ENCODE data around the gene COQ9.
"Not testable (repeated sequence)": the region's sequence is repeated elsewhere in the genome, so short reads cannot be mapped to it uniquely, and the experiment has no call there.

Gene COQ9
- total RNA-seq: 6.3 to 17.9 (median 14.4) reads per million in 4 donors

- peak; percentile 84 to 96 (median 90) for DNase-seq
These were observed at the start of gene COQ9, which contains the start of gene CIAPIN1 for GRCh38 chr16:57447186-57447962. TSS of gene COQ9 (plus strand) at chr16:57447479. CDS start at chr16:57447506, 27 bp downstream. TSS of gene CIAPIN1 (minus strand) at chr16:57447385. CDS start at chr16:57440928, 6,457 bp downstream.

GRCh38 chr16:57397493-57397892 is 49.8 kb upstream of the COQ9 start:
- not testable (repeated sequence) for DNase-seq

- DNase-seq: no peak
These were observed 45.2 kb upstream of the COQ9 start for GRCh38 chr16:57401943-57402640.

GRCh38 chr16:57403965-57404817 is 43.1 kb upstream of the COQ9 start, which contains the start of gene CCL17:
TSS of gene CCL17 (plus strand) at chr16:57404767. CDS start at chr16:57413933, 9,166 bp downstream.
- DNase-seq: no peak

- DNase-seq: no peak
These were observed 42.2 kb upstream of the COQ9 start for GRCh38 chr16:57405097-57405496.

- no peak for DNase-seq
These were observed 40.4 kb upstream of the COQ9 start for GRCh38 chr16:57406881-57407280.

GRCh38 chr16:57407521-57408353 is 39.5 kb upstream of the COQ9 start:
- no peak for DNase-seq

- DNase-seq: no peak
These were observed 38.2 kb upstream of the COQ9 start for GRCh38 chr16:57409065-57409464.

- DNase-seq: no peak
These were observed 37.2 kb upstream of the COQ9 start for GRCh38 chr16:57409870-57410587.

- no peak for DNase-seq
These were observed 35.8 kb upstream of the COQ9 start for GRCh38 chr16:57411362-57411976.

GRCh38 chr16:57412584-57412983 is 34.7 kb upstream of the COQ9 start:
- DNase-seq: no peak

- no peak for DNase-seq
These were observed 34.0 kb upstream of the COQ9 start for GRCh38 chr16:57413301-57413730.

- DNase-seq: no peak
These were observed 33.5 kb upstream of the COQ9 start for GRCh38 chr16:57413733-57414132.

GRCh38 chr16:57416084-57416483 is 31.2 kb upstream of the COQ9 start:
- DNase-seq: no peak

GRCh38 chr16:57419506-57419905 is 27.8 kb upstream of the COQ9 start:
- no peak for DNase-seq

- no peak for DNase-seq
These were observed 25.0 kb upstream of the COQ9 start for GRCh38 chr16:57422026-57422944.

- no peak for DNase-seq
These were observed 24.1 kb upstream of the COQ9 start for GRCh38 chr16:57423152-57423551.

GRCh38 chr16:57424583-57424982 is 22.7 kb upstream of the COQ9 start:
- DNase-seq: no peak

GRCh38 chr16:57426356-57426755 is 20.9 kb upstream of the COQ9 start:
- no peak for DNase-seq

GRCh38 chr16:57427307-57427706 is 20.0 kb upstream of the COQ9 start:
- DNase-seq: no peak

All from T-helper 1 cell (primary cell).